Left renal pelvis (tissue), 4 donors: ENCODE measurements around the gene CEMIP. TPM values are rescaled to one million over a fixed set of nuclear protein-coding genes. Genes with fewer than 3 reads are reported as not detected.

Experiments used
- DNase-seq, 4 donors: peaks; one replicate each; pipeline ENCODE4 v3.0.0-alpha.2; 2013; ENCODE audit warnings: low read depth in 4 of 4, low spot score in 3 of 4
- polyA plus RNA-seq, 4 donors: library from polyadenylated mRNA; unstranded; fragments of 120-200 nt; gene quantifications; one replicate each; pipeline ENCODE4 v1.2.1, GENCODE V29; 2013; ENCODE audit not compliant: insufficient read length in 4 of 4

Gene CEMIP
- polyA plus RNA-seq, 4 donors: 2.3 to 5.0 (median 2.9) TPM

DNA sequence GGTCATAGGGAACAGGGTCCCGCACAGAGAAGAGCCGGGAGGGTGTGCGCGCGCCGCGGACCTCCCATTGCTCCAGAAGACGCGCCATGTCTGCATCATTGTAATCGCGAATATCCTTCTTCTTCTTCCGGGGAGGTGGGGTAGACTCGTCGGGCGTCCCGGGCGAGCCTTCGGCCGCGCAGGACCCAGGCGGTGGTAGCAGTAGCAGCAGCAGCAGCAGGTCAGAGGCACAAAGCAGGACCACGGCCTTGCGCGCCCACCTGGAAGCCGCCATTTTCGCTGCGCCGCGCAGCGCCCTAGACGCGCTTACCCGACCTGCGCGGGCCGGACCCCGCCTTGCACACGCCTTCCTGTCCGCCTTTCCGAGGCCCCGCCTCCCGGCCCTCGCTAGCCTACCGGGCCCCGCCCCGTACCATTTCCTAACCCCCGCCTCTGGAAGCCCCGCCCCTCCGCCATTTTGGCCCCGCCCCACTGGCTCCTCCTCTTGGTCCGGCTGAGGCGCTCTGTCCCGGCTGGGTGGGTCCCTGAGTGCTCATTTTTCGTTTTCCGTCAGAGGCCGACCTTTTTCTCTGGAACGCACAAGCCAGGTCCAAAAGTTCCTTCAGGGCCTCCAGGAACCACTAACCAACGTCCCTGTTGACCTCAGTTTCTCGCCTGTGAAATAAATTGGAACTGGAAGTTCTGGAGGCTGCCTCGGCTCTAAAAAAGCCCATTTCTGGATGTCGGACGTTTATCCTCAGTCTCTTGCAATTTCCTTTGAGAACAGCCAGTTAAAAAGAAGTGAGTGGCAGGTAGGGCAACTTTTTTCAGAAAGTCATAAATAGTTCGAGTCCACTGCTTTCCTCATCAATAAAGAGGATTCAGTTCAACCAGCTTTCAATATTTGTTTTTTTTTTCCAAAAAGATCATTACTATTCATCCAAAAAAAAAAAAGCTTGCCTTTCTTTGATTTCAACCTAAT is 210.6 kb downstream of the CEMIP start, which contains the start of gene MESD:
Gene MESD (minus strand): TSS at position 302 of the 961 bp plus-strand sequence. CDS start 28 bp downstream, at position 274.
- peak; percentile 87 to 93 (median 91) for DNase-seq

DNA sequence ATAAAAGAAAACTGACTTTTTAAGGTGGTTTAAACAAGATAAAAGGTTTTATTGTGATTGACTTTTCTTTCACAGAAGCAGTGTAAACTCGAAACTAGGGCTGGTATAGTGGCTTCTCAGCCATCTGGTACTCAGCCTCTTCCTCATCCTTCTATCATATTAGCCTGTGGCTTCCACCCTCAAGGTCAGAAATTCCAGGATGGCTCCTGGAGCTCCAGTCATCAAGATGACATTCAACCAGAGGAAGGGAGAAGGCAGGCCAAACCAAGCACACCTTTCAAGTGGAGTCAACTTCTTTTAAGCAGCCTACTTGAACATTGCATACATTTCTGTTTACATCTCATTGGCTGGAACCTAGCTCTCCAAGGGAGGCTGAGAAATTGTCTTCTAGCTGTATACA is 211.8 kb downstream of the CEMIP start:
- DNase-seq: no peak

DNA sequence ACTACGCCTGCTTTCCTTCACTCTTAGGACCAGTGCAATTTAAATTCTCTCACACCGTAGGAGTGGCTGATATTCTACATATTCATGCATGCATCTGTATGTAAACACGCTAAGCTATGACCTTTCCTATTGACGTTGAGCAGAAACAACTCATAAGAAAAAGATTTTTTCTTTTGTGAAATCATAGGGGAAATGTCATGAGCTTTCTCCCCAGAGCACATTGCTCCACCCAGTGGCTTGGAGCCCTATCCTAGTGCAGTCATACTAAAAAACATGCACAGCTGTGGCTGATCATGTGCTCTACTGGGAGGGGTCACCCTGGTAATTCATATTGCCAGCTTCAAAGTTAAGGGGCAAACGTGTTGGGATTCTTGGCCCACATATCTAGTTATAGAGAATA is 212.3 kb downstream of the CEMIP start:
- DNase-seq: no peak

DNA sequence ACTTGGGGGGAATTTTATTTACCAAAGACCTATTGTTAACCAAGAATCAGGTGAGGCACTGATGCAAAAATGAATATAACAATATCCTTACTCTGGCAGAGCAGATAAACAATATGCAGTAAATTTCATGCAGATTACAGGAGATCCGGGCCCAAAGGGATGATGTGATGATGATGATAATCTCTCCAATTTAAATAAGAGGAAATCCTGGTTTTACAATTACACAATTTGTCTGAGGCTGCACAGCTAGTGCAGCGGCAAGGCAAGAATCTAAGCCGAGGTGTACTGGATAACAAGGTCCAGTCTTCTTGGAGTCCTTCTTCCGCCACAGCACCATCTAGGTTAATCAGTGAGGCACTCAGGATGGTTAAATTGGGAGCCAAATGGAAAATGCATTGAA is 212.8 kb downstream of the CEMIP start:
- DNase-seq: no peak

DNA sequence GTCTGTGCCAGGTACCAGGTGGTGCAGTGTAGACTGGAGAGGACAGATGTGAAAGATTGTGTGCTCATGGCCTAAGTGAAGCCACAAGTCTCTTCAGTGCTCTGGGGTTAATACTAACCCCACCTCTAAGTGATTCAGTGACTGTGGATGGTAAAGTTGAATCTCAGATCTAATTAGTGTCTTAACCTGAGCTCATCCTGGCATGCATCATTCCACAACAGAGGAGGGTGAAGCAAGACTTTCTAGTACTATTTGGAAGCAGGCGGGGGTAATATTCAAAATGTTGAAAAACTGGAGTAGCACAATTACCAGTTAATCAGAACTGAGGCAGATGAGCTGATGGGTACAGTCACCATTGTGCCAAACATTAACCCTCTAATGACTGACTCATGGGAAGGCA is 213.3 kb downstream of the CEMIP start:
- DNase-seq: no peak

DNA sequence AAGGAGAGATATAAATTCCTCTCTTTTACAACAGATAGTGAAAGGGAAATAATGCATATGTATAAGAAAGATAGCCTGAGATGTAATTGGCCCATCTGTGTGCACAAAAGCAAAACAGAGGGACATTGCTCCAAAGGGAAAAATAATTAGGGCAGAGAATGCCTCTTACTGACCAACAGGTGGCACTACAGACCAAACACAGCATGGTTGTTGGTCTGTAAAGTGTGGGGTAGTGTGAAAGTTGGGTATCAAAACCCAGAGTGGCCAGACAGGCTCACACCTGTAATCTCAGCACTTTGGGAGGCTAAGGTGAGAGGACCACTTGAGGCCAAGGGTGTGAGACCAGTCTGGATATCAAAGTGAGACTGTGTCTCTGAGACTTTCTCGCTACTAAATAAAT is 217.1 kb downstream of the CEMIP start:
- DNase-seq: no peak

DNA sequence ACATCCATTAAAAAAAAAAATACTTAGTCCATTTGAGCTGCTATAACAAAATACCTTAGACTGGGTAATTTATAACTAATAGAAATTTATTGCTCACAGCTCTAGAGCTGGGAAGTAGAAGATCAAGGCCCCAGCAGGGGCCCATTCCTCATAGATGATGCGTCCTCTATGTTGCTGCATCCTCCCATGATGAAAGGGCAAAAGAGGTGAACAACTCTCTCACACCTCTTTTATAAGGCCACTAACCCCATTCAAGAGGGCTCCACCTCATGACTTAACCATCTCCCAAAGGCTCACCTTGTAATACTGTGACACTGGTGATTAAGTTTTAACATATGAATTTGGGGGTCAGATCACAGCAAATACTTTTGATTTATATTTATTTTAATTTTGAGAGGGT is 218.5 kb downstream of the CEMIP start:
- DNase-seq: no peak

DNA sequence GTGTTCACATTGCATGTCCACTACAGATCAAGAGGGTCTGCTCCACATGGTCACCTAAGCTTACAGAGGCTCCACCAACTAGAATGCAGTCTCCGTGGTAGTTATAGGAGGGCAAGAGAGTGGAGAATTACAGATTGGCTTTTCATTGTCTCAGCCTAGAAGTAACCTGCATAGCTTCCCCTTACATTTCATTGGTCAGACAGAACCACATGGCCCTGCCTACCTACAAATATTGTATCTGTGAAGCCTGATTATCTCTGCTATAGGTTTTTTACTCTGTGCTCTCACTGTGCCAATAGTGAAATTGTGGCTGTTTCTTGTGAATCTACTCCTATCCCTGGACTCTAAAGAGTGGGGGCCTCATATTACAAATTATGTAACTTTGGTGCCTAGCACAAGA is 219.1 kb downstream of the CEMIP start:
- DNase-seq: no peak

DNA sequence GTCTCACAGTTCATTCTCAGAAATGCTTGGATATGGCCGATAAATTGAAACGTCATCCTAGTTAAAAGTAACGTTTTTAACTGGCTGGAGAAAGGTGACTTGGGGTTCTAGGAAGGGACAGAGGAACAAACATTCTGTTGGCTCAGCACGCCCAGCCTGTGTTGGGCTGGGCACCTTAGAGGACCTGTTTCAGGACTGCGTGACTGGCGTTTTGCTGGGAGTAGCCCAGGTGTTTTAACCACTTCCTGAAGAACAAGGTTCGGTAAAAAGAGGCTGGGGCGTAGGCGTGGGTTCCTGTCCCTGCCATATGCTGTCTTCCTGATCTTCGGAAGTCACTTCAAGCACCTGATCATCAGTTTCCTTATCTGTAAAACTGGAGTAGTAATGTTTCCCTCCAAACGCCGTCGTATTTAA is 220.5 kb downstream of the CEMIP start:
- DNase-seq: no peak

DNA sequence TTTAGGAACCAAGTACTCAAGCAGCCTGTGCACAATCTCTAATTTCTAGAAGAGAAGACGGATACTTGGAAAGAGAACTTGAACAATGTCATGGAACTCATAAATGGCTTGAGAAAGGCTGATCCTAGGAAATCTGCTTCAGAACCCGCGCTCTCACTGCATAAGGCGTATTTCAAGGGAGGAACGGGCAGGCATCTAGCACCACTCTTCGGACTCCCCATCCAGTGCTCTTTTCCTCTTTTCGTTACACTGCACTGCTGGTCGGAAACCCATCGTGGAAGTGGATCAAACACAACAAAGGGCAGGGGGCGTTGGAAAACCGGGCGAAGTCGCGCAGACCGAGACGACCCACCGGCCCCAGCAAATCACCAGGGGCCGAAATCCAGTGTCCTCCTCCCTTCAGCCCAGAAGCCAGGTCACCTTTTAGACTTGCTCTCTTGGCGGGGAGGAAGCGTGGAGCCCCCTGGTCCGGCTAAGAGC is 221.0 kb downstream of the CEMIP start:
- DNase-seq: no peak

DNA sequence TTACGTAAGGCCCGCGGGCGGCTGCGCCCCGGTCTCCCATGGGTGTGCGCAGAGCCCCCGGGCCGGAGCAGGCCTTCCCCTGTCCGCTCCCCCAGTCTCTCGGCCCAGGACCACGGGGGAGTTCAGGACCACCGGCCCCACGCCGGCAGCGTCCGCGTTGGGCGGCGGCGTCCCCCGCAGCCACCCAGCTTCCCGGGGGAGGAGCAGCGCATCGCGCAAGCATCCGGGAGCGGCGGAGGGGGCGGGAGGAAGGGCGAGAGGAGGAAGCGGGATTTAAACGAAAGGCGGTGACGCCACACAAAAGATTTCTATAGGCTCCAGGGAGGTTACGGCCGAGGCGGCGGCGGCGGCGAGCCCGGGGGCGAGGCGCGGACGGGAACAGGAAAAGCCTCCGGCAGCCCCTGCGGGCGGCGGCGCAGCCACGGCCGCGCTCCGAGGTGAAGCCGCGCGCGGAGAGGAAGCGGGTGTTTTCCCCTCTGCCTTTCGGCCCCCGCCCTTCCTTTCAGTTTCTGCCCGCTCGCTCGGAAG is 221.5 kb downstream of the CEMIP start, which contains the start of gene TLNRD1:
Gene TLNRD1 (plus strand): TSS at position 300 of the 528 bp plus-strand sequence. CDS start 1,349 bp downstream, outside the sequence.
- DNase-seq: peak; percentile 73 to 78 (median 77)

Other genes starting within 250 kb of the CEMIP start
- 10 to 100 TPM in 3 of 4 donors, 1 to 10 TPM in 1; 6.8 to 40.2 (median 33.5) TPM for gene ABHD17C, start 84.1 kb upstream of the CEMIP start, polyA plus RNA-seq
- gene MESD, start 210.4 kb downstream of the CEMIP start, polyA plus RNA-seq: 10 to 100 TPM; 31.1 to 48.6 (median 40.1) TPM
- 1 to 10 TPM; 7.6 to 9.2 (median 8.0) TPM for gene TLNRD1, start 221.6 kb downstream of the CEMIP start, polyA plus RNA-seq